WTC11 (cell line): ENCODE measurements around the gene BTBD2.

Experiments
- TF ChIP-seq, protein P1 (sequence below): fragments of 200-600 bp; IDR thresholded peaks from 2 replicates; pipeline ENCODE4 v1.8.0; 2022; ENCODE audit warnings: antibody characterized with exemption
- TF ChIP-seq, protein P2 (sequence below): sonication (generic); formaldehyde crosslinking; IDR thresholded peaks from 2 replicates; pipeline ENCODE4 v1.8.1; 2023; ENCODE audit warnings: mild to moderate bottlenecking, missing genetic modification reagents, moderate library complexity

DNA sequence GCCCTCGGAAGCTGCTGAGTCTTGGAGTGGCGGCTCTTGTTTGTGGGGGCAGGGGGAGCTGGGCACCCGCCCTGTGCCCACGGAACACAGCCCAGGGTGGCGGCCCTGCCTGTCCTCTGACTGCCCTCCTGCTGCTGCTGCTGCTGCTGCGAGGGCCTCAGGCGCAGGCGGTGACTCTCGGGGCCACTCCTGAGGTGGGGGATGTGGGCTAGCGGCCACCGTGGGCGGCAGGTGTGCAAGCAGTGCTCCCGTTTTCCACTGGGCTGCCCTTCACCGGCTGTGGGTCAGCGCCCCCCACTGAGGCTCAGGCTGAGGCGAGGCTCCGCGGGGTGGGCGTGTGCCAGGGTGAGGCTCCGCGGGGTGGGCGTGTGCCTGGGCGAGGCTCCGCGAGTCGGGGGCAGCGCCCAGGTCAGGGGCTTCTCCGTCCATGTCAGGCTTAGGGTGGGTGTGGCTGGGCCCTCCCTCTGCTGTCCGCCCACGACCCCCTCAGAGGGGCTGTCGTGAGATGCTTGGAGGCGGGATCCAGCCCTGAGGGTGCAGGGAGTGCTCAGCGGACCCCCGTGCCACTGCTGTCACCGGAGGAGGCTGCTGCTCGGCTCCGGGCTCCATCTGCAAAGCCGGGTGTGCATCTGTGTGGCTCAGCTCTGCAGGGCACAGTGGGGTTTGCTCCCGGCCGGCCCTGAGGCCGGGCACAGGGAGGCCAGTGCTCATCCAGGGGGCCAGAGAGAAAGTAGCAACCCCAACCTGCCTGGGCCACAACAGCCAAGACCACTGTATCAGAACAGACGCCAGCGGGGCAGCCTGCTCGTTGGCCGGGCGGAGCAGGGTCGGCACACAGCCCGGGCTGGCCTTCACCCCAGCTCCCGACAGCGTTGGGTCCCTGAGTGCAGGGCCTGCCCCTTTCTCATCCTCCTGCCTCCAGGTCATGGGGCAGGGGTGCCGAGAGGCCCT is 60.1 kb downstream of the BTBD2 start:
- TF ChIP-seq, protein P1, sequence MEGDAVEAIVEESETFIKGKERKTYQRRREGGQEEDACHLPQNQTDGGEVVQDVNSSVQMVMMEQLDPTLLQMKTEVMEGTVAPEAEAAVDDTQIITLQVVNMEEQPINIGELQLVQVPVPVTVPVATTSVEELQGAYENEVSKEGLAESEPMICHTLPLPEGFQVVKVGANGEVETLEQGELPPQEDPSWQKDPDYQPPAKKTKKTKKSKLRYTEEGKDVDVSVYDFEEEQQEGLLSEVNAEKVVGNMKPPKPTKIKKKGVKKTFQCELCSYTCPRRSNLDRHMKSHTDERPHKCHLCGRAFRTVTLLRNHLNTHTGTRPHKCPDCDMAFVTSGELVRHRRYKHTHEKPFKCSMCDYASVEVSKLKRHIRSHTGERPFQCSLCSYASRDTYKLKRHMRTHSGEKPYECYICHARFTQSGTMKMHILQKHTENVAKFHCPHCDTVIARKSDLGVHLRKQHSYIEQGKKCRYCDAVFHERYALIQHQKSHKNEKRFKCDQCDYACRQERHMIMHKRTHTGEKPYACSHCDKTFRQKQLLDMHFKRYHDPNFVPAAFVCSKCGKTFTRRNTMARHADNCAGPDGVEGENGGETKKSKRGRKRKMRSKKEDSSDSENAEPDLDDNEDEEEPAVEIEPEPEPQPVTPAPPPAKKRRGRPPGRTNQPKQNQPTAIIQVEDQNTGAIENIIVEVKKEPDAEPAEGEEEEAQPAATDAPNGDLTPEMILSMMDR = no peak
- TF ChIP-seq, protein P2, sequence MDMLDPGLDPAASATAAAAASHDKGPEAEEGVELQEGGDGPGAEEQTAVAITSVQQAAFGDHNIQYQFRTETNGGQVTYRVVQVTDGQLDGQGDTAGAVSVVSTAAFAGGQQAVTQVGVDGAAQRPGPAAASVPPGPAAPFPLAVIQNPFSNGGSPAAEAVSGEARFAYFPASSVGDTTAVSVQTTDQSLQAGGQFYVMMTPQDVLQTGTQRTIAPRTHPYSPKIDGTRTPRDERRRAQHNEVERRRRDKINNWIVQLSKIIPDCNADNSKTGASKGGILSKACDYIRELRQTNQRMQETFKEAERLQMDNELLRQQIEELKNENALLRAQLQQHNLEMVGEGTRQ (CRISPR knock-in tag) = no peak
